Measurements from ENCODE around the gene PRPF8. TPM values are rescaled to one million over a fixed set of nuclear protein-coding genes. Genes with fewer than 3 reads are reported as not detected.
A peak's percentile ranks its signal among the peaks of the same experiment; 100 is the strongest.

The PRPF8 gene
- total RNA-seq, 1 donor from 2014 or later: 79.6 TPM

- DNase-seq: no peak
Measured at GRCh38 chr17:1624650-1625049, 60.0 kb downstream of the PRPF8 start.

GRCh38 chr17:1623057-1623630 is 61.5 kb downstream of the PRPF8 start:
- DNase-seq: no peak

- DNase-seq: peak; percentile 37
Measured at GRCh38 chr17:1621273-1621954, 63.3 kb downstream of the PRPF8 start.

- DNase-seq: no peak
Measured at GRCh38 chr17:1620486-1620885, 64.2 kb downstream of the PRPF8 start.

- DNase-seq: peak; percentile 94
Measured at GRCh38 chr17:1617620-1618174, 67.0 kb downstream of the PRPF8 start.

- no peak for DNase-seq
Measured at GRCh38 chr17:1616101-1616500, 68.6 kb downstream of the PRPF8 start.

- peak; percentile 73 for DNase-seq
Measured at GRCh38 chr17:1612400-1612799, 72.3 kb downstream of the PRPF8 start.

GRCh38 chr17:1611715-1612114 is 73.0 kb downstream of the PRPF8 start:
- no peak for DNase-seq

GRCh38 chr17:1608676-1609075 is 76.0 kb downstream of the PRPF8 start:
- DNase-seq: no peak

- no peak for DNase-seq
Measured at GRCh38 chr17:1607971-1608320, 76.7 kb downstream of the PRPF8 start.

GRCh38 chr17:1606352-1606985 is 78.2 kb downstream of the PRPF8 start:
- DNase-seq: no peak

GRCh38 chr17:1605681-1606351 is 78.9 kb downstream of the PRPF8 start:
- no peak for DNase-seq

- DNase-seq: no peak
Measured at GRCh38 chr17:1604831-1605528, 79.7 kb downstream of the PRPF8 start.

- no peak for DNase-seq
Measured at GRCh38 chr17:1601571-1601970, 83.1 kb downstream of the PRPF8 start.

Other genes with a start within 250 kb of the PRPF8 start
- gene CRK, start 228.6 kb downstream of the PRPF8 start, total RNA-seq: 162 and 166 TPM in 2 replicates
- gene MYO1C, start 192.2 kb downstream of the PRPF8 start, total RNA-seq: 193 and 439 TPM in 2 replicates
- 74.7 and 88.0 TPM in 2 replicates for gene INPP5K, start 168.3 kb downstream of the PRPF8 start, total RNA-seq
- gene PITPNA, start 122.1 kb downstream of the PRPF8 start, total RNA-seq: 18.5 and 29.6 TPM in 2 replicates
- 33.9 and 53.5 TPM in 2 replicates for gene SLC43A2, start 56.0 kb downstream of the PRPF8 start, total RNA-seq
- gene SCARF1, start 39.1 kb downstream of the PRPF8 start, total RNA-seq: 172 and 200 TPM in 2 replicates
- 12.0 and 15.7 TPM in 2 replicates for gene RILP, start 35.0 kb downstream of the PRPF8 start, total RNA-seq
- 1.7 and 1.8 TPM in 2 replicates for gene TLCD2, start 25.5 kb upstream of the PRPF8 start, total RNA-seq
- 25.2 and 26.9 TPM in 2 replicates for gene WDR81, start 39.8 kb upstream of the PRPF8 start, total RNA-seq
- gene SERPINF2, start 58.0 kb upstream of the PRPF8 start, total RNA-seq: 0.05 and 0.17 TPM in 2 replicates
- 0.37 TPM in 1 of 2 replicates, not detected in the other for gene SERPINF1, start 77.2 kb upstream of the PRPF8 start, total RNA-seq
- gene SMYD4, start 145.0 kb upstream of the PRPF8 start, total RNA-seq: 10.7 and 13.1 TPM in 2 replicates
- 21.3 and 57.4 TPM in 2 replicates for gene RPA1, start 145.1 kb upstream of the PRPF8 start, total RNA-seq